A549 (cell line): ENCODE data around the gene PRSS35. TPM values are rescaled to one million over a fixed set of nuclear protein-coding genes. Genes with fewer than 3 reads are reported as not detected.

Experiments
- ATAC-seq, 2 experiments: fragments of 200-7000 bp in 1 of 2; fragments of >200 bp in 1 of 2; cut with Nextera tagmentation in 1 of 2; cut with Tn5 transposase in 1 of 2; 3 replicates each; pipeline versions ENCODE4 v1.8.0 to v1.9.1; 2018 to 2020; ENCODE audit warnings: mild to moderate bottlenecking in 1 of 2, moderate library complexity in 1 of 2
- CTCF ChIA-PET: fragments of 300-600 bp; sonication (Branson Sonifier 250); formaldehyde crosslinking; extraction: SDS; loops from one replicate; lab custom pipeline; 2021; ENCODE audit warnings: antibody characterized with exemption, inconsistent platforms; lab: Yijun Ruan, JAX
- POLR2A ChIA-PET: fragments of 350-600 bp; formaldehyde crosslinking; extraction: SDS; loops from one replicate; lab custom pipeline; 2021; ENCODE audit warnings: antibody characterized with exemption, inconsistent platforms; lab: Yijun Ruan, JAX
- DNase-seq, 2 experiments: peaks; one replicate each; pipeline versions ENCODE4 v3.0.0 to v3.0.0-alpha.2; 2011 to 2016; ENCODE audit warnings: low read depth in 1 of 2, low spot score in 1 of 2
- FAIRE-seq: peaks from 2 replicates; lab custom pipeline; 2011; peaks lifted over from hg19 to GRCh38; lab: Jason Lieb, UNC
- H3K27ac ChIP-seq, 2 experiments: fragments of >200 bp; sonication (Bioruptor Twin); formaldehyde crosslinking; 3 replicates each; pipeline ENCODE4 v1.5.1; 2016 to 2017
- H3K4me1 ChIP-seq: fragments of >200 bp; sonication (Bioruptor Twin); formaldehyde crosslinking; 3 replicates; pipeline ENCODE4 v1.6.1; 2016
- H3K4me2 ChIP-seq: fragments of >200 bp; sonication (Bioruptor Twin); formaldehyde crosslinking; 3 replicates; pipeline ENCODE4 v1.6.1; 2016
- H3K4me3 ChIP-seq: fragments of >200 bp; sonication (Bioruptor Twin); formaldehyde crosslinking; 3 replicates; pipeline ENCODE4 v1.5.1; 2016
- H3K9me3 ChIP-seq: fragments of >200 bp; sonication (Bioruptor Twin); formaldehyde crosslinking; 3 replicates; pipeline ENCODE4 v1.6.1; 2016
- BHLHE40 ChIP-seq: IDR thresholded peaks from 2 replicates; pipeline ENCODE4 v1.6.1; 2012; ENCODE audit warnings: low read depth, low read length, inconsistent platforms
- CBX2 ChIP-seq: fragments of 200-600 bp; sonication (generic); IDR thresholded peaks from 2 replicates; pipeline ENCODE4 v1.6.1; 2016; ENCODE audit warnings: low read depth, mild to moderate bottlenecking, borderline replicate concordance
- CBX8 ChIP-seq: fragments of 200-600 bp; sonication (generic); IDR thresholded peaks from 2 replicates; pipeline ENCODE4 v1.6.1; 2016
- CHD4 ChIP-seq: fragments of 200-600 bp; sonication (generic); IDR thresholded peaks from 2 replicates; pipeline ENCODE4 v1.6.1; 2016; ENCODE audit warnings: antibody characterized with exemption, mild to moderate bottlenecking, borderline replicate concordance
- EHF ChIP-seq: fragments of 250-450 bp; sonication (Bioruptor Pico); IDR thresholded peaks from 2 replicates; pipeline ENCODE4 v1.5.0; 2020; ENCODE audit warnings: mild to moderate bottlenecking
- ELK1 ChIP-seq: fragments of 150-350 bp; IDR thresholded peaks from 2 replicates; pipeline ENCODE4 v1.6.1; 2014; ENCODE audit warnings: low read depth, mild to moderate bottlenecking, low read length
- EP300 ChIP-seq, 2 experiments: fragments of >200 bp; sonication (Bioruptor Twin); formaldehyde crosslinking; IDR thresholded peaks; 2 replicates in 1 of 2; 3 replicates in 1 of 2; pipeline ENCODE4 v1.6.1; 2016 to 2017
- FOSL2 ChIP-seq, 2 experiments: fragments of 450-650 bp in 1 of 2; fragments of >200 bp in 1 of 2; sonication (Bioruptor Twin) in 1 of 2; formaldehyde crosslinking; IDR thresholded peaks; 2 replicates each; pipeline versions ENCODE4 v1.5.0 to v1.6.1; 2016 to 2020; ENCODE audit warnings: mild to moderate bottlenecking in 1 of 2, moderate library complexity in 1 of 2
- HES2 ChIP-seq: fragments of >200 bp; sonication (Bioruptor Twin); formaldehyde crosslinking; IDR thresholded peaks from 2 replicates; pipeline ENCODE4 v1.6.1; 2016
- HOXB5 ChIP-seq: fragments of 250-450 bp; sonication (Bioruptor Pico); IDR thresholded peaks from 2 replicates; pipeline ENCODE4 v1.5.0; 2020; ENCODE audit warnings: mild to moderate bottlenecking, moderate library complexity
- JUN ChIP-seq, 2 experiments: fragments of >200 bp; sonication (Bioruptor Twin); formaldehyde crosslinking; IDR thresholded peaks; 2 replicates in 1 of 2; 3 replicates in 1 of 2; pipeline ENCODE4 v1.6.1; 2016 to 2017
- JUNB ChIP-seq: fragments of >200 bp; sonication (Bioruptor Twin); formaldehyde crosslinking; IDR thresholded peaks from 2 replicates; pipeline ENCODE4 v1.6.1; 2016
- KDM5A ChIP-seq: fragments of 200-600 bp; sonication (generic); IDR thresholded peaks from 2 replicates; pipeline ENCODE4 v1.6.1; 2016; ENCODE audit warnings: antibody characterized with exemption, mild to moderate bottlenecking
- MAZ ChIP-seq: fragments of 150-350 bp; IDR thresholded peaks from 2 replicates; pipeline ENCODE4 v1.6.1; 2014; ENCODE audit warnings: antibody characterized with exemption, low read depth, low read length, borderline replicate concordance
- PHF8 ChIP-seq: fragments of 200-600 bp; sonication (generic); IDR thresholded peaks from 2 replicates; pipeline ENCODE4 v1.6.1; 2016; ENCODE audit warnings: low read depth, mild to moderate bottlenecking, antibody characterized with exemption, moderate library complexity, borderline replicate concordance
- POLR2AphosphoS2 ChIP-seq: conservative IDR thresholded peaks from 2 replicates; pipeline ENCODE4 v1.6.1; 2012; ENCODE audit warnings: low read length, improper control_type of control experiment, inconsistent platforms
- RARB ChIP-seq: fragments of 250-450 bp; sonication (Bioruptor Pico); IDR thresholded peaks from 2 replicates; pipeline ENCODE4 v1.8.0; 2021; ENCODE audit warnings: mild to moderate bottlenecking, moderate library complexity
- REST ChIP-seq: fragments of 200-600 bp; sonication (generic); IDR thresholded peaks from 2 replicates; pipeline ENCODE4 v1.6.1; 2016; ENCODE audit warnings: antibody characterized with exemption, mild to moderate bottlenecking, moderate library complexity
- RNF2 ChIP-seq: fragments of 200-600 bp; sonication (generic); IDR thresholded peaks from 2 replicates; pipeline ENCODE4 v1.6.1; 2016; ENCODE audit warnings: low read depth, mild to moderate bottlenecking, antibody characterized with exemption, moderate library complexity, borderline replicate concordance
- SREBF2 ChIP-seq: fragments of 450-650 bp; IDR thresholded peaks from 2 replicates; pipeline ENCODE4 v1.6.1; 2014; ENCODE audit warnings: mild to moderate bottlenecking, moderate library complexity
- ZFP36 ChIP-seq: fragments of 450-650 bp; IDR thresholded peaks from 2 replicates; pipeline ENCODE4 v1.6.1; 2014; ENCODE audit warnings: borderline replicate concordance; ENCODE audit not compliant: partially characterized antibody
- ZSCAN20 ChIP-seq: fragments of 250-450 bp; sonication (Bioruptor Pico); IDR thresholded peaks from 2 replicates; pipeline ENCODE4 v1.8.0; 2022; ENCODE audit warnings: mild to moderate bottlenecking, moderate library complexity
- WGBS: methylation state at CpG from one replicate; pipeline ENCODE4 v1.1.6; 2017; ENCODE audit errors: missing lambda C conversion rate; 5-methylcytosine and 5-hydroxymethylcytosine counted together
- polyA plus RNA-seq, 4 experiments: library from polyadenylated mRNA; depleted of rRNA in 3 of 4; stranded (reverse); fragments of >200 nt; fragmentation: RNase III in 1 of 4; extraction: RNeasy Plus Mini Kit Qiagen cat#74134 plus additional on column Dnase treatment in 1 of 4; gene quantifications; 2 replicates in 3 of 4; 3 replicates in 1 of 4; pipeline ENCODE4 v1.2.3, GENCODE V29; 2011 to 2017
- TF ChIP-seq, protein P1 (sequence below): IDR thresholded peaks from 2 replicates; pipeline ENCODE4 v1.6.1; 2012; ENCODE audit warnings: low read depth, borderline replicate concordance
- TF ChIP-seq, protein P2 (sequence below): fragments of >200 bp; sonication (Bioruptor Twin); formaldehyde crosslinking; IDR thresholded peaks from 3 replicates; pipeline ENCODE4 v1.6.1; 2016

Gene PRSS35
- polyA plus RNA-seq, 2 of the 4 experiments (the other 2 are of a cell fraction), result 0.61 to 1.9 TPM

DNA sequence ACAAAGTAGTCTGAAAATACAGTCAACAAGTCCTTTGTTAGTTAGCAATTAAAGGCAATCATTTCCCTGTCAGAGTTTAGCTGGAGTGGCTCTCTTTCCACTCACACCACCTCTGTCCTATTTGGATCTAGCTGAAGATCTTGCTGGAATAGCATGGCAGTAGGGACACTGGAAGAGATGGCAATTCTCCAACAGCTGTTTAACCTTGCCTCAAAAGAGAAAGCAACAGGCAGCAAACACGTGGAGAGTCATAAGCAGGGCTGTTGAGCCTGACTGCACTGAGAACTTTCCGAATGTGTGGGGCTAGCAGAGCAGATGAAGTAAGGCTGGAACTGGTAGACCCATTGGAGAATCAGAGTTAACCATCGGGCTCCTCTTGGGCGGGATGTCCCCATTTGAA, 38.0 kb upstream of the PRSS35 start (continued):
- no peak for TF ChIP-seq EP300 (IDR thresholded peaks at IDR 0.05)
- TF ChIP-seq BHLHE40, result no peak

- ATAC-seq, result no peak
- ChIA-PET POLR2A (no interaction called here), CTCF (interaction anchor here (0.8 to 1.3 kb wide), 2 partner anchors 35 to 59 kb away, joined by 4 to 5 read pairs; partner anchors contain the start of gene PRSS35)
- no peak for DNase-seq
- Histone ChIP-seq H3K27ac (no peak overlapping the region), H3K4me3 (no peak overlapping the region), H3K9me3 (no peaks in the 10 kb centered on the region), H3K4me2 (no peak overlapping the region), H3K4me1 (no peaks in the 10 kb centered on the region)
- TF ChIP-seq HOXB5 (CRISPR knock-in tag) (no peak), EHF (CRISPR knock-in tag) (no peak), POLR2AphosphoS2 (no peak), HES2 (no peak), JUNB (no peak)
- TF ChIP-seq, protein P1, sequence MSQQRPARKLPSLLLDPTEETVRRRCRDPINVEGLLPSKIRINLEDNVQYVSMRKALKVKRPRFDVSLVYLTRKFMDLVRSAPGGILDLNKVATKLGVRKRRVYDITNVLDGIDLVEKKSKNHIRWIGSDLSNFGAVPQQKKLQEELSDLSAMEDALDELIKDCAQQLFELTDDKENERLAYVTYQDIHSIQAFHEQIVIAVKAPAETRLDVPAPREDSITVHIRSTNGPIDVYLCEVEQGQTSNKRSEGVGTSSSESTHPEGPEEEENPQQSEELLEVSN, result no peak
- 88% methylated on average over 1 of the region's 1 CpG for WGBS
- FAIRE-seq, result no peak
Observed at GRCh38 chr6:83476971-83477370, 35.4 kb upstream of the PRSS35 start.

GRCh38 chr6:83479389-83479788, 32.9 kb upstream of the PRSS35 start:
- TF ChIP-seq REST (no peak), CBX2 (no peak), CBX8 (no peak), CHD4 (no peak), ELK1 (no peak), SREBF2 (no peak), MAZ (no peak), ZFP36 (no peak), HES2 (no peak), FOSL2 (IDR thresholded peaks at IDR 0.05) (no peak), FOSL2 (CRISPR knock-in tag; IDR thresholded peaks at IDR 0.05) (no peak), RARB (CRISPR knock-in tag) (no peak), ZSCAN20 (CRISPR knock-in tag) (no peak), KDM5A (no peak), JUN (IDR thresholded peaks at IDR 0.05) (no peak), PHF8 (no peak), RNF2 (no peak), POLR2AphosphoS2 (no peak)
- TF ChIP-seq, protein P2, sequence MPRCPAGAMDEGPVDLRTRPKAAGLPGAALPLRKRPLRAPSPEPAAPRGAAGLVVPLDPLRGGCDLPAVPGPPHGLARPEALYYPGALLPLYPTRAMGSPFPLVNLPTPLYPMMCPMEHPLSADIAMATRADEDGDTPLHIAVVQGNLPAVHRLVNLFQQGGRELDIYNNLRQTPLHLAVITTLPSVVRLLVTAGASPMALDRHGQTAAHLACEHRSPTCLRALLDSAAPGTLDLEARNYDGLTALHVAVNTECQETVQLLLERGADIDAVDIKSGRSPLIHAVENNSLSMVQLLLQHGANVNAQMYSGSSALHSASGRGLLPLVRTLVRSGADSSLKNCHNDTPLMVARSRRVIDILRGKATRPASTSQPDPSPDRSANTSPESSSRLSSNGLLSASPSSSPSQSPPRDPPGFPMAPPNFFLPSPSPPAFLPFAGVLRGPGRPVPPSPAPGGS, result no peak
- Histone ChIP-seq H3K27ac (no peak overlapping the region), H3K4me3 (no peak overlapping the region), H3K4me1 (no peaks in the 10 kb centered on the region), H3K4me2 (no peak overlapping the region), H3K9me3 (no peaks in the 10 kb centered on the region)
- 26% methylated on average over 1 of the region's 1 CpG for WGBS
- ChIA-PET CTCF (interaction anchor here (1.4 to 2.0 kb wide), 2 partner anchors 32 to 36 kb away, joined by 3 to 8 read pairs; partner anchors contain the start of gene PRSS35), POLR2A (no interaction called here)
- no peak for DNase-seq
- no peak for ATAC-seq
- no peak for FAIRE-seq
